Hematopoietic multipotent progenitor cell treated with erythropoietin and hydrocortisone succinate and interleukin-3 and kit ligand, for 15 days (in vitro differentiated cells): Measurements from ENCODE around the gene FOXO6.
"Not testable (repeated sequence)": the region's sequence is repeated elsewhere in the genome, so short reads cannot be mapped to it uniquely, and the experiment has no call there.

ENCODE experiments used
- DNase-seq: peaks from one replicate; pipeline ENCODE4 v3.0.0-alpha.2; 2015; ENCODE audit warnings: low spot score

The FOXO6 gene

DNA sequence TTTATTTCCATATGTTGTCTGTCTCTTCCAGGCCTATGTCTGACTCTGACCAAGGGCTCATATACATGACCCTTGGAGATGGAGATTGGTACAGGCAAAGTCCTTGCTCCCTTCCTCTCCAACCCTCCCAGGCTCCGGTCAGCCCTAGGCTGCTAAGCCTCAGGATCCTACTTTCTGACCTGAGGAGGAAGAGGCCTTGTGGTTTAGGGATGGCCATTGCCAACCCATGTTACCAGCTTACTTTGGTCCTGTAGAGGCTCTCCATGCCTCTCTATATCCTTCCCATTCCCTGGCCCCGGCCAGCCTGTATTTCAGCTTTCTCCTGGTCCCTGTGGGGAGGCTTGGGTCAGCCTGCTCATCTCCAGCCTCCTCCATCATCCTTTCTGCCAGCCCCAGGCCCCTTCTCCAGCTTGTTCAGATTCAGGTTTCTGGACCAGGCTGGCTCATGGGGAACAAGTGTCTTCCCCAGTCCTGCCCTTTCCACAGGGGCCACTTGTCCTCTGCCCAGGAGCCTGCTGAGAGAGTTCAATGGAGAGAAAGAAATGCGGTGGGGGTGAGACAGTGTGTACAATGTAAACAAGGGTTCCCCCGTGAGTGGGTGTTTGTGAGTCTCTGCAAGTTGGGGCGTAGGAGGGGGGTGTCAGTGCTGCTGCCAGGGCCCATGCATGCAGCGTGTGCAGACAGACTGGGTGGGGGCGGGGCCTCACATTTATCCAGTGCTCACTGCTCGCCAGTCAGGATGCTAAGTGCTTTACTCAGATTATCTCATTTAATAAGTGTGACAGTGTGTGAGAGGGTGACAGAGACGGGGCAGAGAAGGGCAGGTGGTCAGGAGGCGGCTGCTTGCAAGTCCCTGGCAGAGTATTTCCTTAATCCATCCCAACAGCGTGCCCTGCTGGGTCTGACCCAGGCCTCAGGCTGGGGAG lies 31.3 kb upstream of the FOXO6 start:
- no peak for DNase-seq

DNA sequence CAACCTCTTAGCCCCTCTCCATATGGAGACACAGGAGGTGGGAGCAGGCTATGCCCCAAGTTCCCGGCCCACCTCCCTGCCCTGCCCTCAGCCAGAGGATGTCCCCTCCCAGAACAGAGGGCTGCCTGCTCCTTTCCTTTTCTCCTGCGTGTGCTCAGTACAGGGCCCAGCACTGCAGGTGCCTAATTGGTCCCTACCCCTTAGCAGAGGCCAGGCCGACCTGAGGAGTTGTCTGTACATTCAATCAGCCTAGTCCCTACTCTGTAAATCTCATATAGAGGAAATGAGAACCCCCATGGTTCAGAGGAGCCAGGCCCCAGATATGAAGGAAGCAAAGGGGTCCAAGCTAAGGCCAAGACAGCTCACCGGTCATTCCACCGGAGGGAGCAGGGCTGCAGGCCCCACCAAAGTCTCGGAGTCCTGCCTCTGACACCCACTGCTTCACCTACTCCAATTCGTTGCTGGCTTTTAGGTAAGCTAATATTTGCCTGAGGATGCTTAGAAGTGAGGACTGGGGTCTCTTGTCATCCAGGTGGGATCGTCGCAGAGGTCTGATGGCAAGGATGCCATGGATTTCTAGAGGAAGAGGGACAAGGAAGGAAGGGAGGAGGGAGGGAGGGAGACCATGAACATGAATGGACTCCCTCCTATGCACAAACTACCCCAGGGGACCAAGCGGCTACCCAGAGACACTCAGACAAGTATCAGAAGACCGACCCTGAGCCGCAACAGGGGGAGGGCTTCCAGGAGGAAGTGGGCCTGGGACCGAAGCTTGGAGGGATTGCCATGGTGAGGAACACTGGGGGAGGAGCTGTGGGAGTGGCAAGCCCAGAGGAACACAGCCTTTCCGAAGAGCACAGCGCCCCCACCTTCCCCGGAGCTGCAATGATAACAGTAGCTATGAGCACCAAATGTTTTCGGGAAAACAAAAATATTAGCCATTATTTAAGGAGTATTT lies 30.4 kb upstream of the FOXO6 start:
- DNase-seq: no peak

DNA sequence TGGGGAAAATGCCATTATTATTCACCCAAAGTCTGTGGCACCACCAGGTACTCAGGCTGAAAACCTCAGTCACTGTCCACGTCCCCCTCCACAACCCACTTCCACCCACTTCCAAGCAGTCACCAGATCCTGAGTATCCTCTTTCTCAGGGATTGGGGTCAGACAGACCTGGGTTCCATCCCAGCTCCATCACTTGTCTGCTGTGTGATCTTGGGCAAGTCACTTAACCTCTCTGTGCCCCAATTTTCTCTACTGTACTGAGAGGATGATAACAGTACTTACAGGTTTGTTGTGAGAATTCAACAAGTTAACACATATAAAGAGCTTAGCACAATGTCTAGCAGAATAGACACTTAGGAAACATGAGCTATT lies 29.7 kb upstream of the FOXO6 start:
- DNase-seq: no peak

DNA sequence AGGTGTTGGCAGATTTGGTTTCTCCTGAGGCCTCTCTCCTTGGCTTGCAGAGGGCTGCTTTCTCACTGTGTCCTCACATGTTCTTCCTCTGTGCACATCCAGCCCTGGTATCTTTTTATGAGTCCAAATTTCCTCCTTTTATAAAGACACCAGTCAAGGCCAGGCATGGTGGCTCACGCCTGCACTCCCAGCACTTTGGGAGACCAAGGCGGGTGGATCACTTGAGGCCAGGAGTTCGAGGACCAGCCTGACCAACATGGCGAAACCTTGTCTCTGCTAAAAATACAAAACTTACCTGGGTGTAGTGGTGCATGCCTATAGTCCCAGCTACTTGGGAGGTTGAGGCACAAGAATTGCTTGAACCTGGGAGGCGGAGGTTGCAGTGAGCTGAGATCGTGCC lies 29.1 kb upstream of the FOXO6 start:
- not testable (repeated sequence) for DNase-seq

GRCh38 chr1:41333146-41333784 lies 28.0 kb upstream of the FOXO6 start:
- no peak for DNase-seq

GRCh38 chr1:41338820-41339219 lies 22.4 kb upstream of the FOXO6 start:
- DNase-seq: no peak

GRCh38 chr1:41340655-41341364 lies 20.4 kb upstream of the FOXO6 start:
- no peak for DNase-seq

DNA sequence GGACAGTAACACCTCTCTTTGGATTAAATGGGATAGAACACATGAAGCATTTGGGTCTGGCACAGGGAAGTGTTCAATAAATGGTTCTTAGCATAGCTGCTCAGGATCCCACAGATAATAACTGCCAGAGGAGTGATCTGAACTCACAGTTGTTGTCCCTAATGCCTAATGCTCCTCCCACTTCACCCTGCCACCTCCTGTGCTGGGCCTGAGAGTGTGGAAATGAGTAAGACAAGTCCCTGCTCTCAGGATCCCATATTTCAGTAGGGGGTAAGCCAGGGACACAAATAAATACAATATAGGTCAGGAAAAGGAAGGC lies 19.9 kb upstream of the FOXO6 start:
- no peak for DNase-seq

- no peak for DNase-seq
These were observed 19.3 kb upstream of the FOXO6 start for GRCh38 chr1:41341772-41342562.

GRCh38 chr1:41342774-41343355 lies 18.4 kb upstream of the FOXO6 start:
- no peak for DNase-seq

GRCh38 chr1:41343790-41344699 lies 17.2 kb upstream of the FOXO6 start:
- DNase-seq: no peak

GRCh38 chr1:41344708-41345159 lies 16.5 kb upstream of the FOXO6 start:
- no peak for DNase-seq

DNA sequence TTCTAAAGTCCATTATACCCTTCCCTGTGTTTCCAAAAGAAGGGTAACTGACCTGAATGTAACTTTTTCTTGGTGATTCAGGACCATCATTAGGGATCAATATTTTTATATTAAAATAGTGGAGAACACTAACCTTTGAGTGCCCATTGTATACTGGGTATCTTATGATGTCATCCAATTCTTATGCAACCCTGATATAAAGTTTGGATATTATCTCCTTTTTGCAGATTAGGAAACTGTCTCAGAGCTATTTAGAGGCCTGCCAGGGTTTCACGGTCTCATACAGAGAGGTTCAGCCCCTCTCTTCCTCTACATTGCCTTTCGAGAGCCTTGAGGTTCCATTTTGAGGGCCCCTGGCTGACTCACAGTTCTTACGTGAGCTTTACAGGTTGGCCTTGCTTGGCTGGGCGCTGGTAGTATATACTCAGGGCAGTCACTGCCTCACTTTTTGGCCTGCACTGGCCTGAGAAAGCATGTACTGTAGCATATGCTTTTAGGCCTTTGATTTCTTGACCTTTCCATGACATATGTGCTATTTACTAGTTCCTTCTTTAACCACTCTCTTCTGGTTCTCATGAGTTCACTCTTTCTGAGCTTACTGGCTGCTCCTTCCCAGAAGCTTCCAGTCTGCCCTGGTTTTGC lies 15.7 kb upstream of the FOXO6 start:
- DNase-seq: no peak

DNA sequence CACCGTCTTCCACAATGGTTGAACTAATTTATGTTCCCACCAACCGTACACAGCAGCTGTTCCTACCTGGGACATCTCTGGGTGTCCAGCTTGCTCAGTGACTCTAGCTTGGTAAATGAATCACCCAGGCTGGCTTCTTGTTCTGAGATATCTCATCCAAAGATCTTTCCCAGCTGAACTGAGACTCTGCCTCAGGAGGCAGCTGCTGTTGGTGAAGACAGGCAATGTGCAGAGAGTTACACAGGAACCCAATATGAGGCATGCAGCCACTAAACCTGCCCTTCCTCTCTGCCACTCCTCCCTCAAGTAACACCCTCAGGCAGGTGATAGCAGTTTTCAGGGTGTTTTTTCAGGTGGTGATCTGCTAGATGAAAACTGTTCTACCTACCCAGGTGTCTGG lies 14.0 kb upstream of the FOXO6 start:
- no peak for DNase-seq

GRCh38 chr1:41348394-41348793 lies 12.8 kb upstream of the FOXO6 start:
- DNase-seq: no peak

GRCh38 chr1:41349361-41350054 lies 11.7 kb upstream of the FOXO6 start:
- no peak for DNase-seq

- no peak for DNase-seq
These were observed 11.2 kb upstream of the FOXO6 start for GRCh38 chr1:41350055-41350378.
